GM18520 (cell line): ENCODE measurements around the gene ZFPM1.
"Not testable (repeated sequence)": the region's sequence is repeated elsewhere in the genome, so short reads cannot be mapped to it uniquely, and the experiment has no call there.

Experiments
- ATAC-seq: cut with Tn5 transposase; IDR thresholded peaks from one replicate; pipeline ENCODE4 v1.9.1; 2021; ENCODE audit not compliant: unreplicated experiment

The ZFPM1 gene

DNA sequence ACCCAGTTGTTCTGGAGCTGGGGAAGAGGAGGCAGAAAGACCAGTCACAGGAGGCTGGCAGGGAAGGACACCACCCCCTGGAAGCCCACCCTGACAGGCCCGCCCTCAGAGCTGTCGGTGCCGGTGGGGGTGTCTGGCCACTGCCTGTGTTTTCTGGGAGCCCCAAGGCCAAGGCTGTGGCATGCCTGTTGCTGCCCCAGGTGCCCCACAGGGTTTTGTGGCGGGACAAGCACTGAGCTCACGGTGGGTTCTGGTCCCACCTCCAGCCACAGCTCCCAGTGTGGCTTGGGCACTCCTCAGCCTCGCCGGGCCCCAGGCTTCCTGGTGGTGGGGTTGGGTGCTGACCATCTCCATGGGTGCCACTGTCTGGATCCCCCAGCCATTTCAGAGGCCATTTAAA lies 58.0 kb downstream of the ZFPM1 start:
- no peak for ATAC-seq

DNA sequence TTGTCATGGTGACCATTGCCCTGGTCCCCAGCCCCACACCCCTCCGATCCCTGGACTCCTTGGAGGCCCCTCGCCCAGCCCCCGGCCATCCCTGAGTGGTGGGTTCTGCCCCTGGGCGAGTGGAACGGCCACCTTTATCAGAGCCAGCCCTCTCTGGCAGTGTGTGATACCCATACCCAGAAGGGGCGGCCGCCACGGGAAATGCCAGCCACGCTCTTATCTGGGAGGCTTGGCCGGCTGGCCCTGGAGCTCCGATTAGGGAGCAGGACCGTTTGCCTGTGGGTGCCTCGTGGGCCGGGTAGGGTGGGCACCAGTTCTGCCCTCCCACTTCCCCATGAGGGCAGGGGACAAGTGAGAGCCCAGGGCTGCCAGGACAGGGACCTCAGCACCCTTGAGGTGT lies 58.8 kb downstream of the ZFPM1 start:
- no peak for ATAC-seq

DNA sequence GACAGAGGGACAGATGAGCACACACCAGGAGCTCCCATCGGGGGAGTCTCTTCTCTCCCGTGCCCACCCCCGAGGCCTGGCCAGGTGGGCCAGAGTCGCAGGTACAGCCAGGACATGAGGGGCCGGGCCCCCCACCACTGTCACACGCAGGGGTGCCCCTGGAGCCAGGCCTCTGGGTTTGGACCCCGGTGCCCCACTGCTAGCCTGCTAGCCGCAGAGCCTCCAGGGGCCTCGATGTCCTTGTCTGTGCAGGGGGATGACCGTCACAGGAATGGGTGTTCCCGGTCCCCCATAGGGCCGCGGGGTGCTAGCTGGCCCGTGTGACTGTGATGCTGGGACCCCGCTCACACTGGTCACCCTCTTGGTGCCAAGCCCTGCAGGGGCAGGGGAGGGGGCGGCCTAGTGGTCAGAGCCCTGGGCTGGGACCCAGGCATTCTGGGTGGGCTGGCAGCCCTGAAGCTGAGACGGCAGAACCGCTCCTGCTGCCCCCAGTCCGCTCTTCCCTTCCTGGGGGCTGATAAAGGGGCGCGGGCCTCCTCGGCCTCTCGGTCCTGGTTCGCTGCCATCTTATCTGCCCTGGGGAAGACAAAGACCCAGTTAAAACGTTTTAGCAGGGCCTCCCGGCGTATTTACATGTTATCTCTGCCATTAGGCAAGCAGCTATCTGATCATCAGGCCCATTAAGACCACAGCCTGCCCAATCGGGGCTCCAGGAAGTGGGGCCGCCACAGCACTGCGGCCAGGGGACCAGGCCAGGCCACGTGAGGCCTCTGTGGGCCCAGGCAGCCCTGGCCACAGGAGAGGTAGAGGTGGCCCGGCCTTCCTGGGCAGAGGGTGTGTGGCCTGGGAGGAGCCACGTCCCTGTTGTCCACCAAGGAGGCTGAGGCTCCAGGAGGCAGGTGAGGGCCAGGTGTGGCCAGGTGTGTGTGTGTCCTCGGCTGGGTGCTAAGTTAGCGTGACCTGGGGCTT lies 59.9 kb downstream of the ZFPM1 start:
- no peak for ATAC-seq

DNA sequence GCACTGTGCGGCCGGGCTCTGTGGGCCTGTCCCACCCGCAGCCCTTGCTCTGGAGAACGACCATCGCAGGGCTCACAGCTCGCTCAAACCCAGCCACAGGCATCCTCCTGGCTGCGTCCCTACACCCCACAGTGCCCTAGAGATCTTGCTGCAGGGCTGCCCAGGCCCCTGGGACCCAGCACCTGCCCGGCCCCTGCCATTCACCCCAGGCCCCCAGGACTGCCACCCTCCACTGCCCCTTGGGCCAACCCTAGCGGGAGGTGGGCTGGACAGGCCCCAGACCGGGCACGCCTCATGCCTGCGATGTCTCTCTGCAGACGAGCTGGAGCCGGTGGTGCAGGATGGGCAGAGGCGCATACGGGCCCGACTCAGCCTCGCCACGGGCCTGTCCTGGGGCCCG lies 61.0 kb downstream of the ZFPM1 start:
- no peak for ATAC-seq

DNA sequence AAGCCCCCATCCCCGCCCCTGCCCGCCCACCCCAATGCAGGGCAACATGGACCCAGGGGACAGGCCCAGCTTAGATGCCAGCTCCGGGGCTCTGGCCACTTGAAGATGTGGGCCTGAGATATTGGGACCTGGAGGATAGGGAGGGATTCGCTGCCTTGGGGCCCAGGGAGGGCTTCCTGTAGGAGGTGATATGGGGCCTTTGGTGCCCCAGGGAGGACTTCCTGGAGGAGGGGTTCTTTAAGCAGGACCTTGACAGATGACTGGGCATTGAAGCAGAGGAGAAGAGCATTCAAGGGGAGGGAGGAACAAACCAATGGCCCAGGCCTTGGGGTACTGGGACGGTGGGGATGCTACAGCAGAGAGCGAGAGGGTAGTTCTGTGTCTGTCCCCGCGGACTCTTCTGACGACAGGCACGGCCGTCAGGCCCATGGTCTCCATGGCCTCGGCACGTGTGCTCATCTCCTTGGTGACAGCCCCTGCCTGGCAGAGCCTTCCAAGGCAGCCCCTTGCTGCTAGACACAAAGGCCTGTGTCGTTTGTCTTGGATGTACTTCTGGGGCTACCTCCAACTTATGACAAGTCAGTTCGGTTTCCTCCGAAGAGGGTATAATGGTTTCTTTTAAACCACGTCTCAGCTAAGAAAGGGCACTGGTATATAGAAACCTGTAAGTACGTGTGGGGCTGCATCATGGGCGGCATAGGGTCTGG lies 61.6 kb downstream of the ZFPM1 start:
- ATAC-seq, result no peak

DNA sequence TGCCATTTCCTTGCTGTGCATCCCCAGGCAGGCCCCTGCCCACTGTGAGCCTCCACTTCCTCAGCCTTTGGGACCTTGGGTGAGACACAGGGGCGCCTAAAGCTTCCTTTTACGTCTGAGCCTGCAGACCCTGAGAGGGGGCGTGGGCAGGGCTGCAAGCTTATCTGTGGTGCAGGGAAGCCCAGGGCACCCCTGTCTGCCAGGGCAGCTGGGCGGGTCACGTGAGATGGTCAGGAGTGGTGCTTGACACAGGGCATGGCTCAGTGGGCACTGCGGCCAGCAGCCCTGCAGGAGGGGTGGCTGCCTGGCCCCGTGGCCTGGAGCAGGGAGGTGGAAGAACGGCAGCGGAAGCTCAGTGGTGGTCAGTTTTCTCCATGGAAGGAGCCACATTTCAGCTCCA lies 62.3 kb downstream of the ZFPM1 start:
- no peak for ATAC-seq

DNA sequence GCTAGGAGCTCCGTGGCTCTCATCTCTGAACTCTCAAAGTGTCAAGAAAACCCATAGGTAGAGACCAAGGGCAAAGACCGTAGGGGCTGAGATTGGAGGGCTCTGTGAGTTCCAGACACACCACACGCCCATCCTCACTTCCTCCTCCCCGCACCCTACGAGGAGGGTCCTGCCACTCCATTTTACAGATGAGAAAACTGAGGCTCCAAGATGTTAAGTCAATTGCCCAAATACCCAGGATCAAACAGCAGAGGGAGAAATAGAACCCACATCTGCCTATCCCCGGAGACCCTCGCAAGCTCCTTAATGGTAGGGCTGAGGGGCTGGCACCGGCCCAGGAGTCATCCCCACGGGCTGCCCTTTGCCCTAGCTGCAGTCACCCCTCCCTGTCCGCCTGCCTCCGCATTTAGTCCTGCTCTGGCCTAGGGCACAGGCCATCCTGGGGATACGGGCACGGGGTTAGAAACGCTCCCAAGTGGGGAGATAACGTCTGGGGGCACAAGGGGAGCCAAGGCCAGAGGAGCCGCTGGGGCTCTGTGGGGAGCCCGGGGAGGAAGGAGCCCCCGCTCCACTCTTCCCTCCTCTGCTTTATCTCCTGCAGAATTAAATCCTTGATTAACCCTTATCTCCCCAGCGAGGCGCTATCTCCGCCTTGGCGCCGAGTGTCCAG lies 63.0 kb downstream of the ZFPM1 start:
- ATAC-seq, result no peak

DNA sequence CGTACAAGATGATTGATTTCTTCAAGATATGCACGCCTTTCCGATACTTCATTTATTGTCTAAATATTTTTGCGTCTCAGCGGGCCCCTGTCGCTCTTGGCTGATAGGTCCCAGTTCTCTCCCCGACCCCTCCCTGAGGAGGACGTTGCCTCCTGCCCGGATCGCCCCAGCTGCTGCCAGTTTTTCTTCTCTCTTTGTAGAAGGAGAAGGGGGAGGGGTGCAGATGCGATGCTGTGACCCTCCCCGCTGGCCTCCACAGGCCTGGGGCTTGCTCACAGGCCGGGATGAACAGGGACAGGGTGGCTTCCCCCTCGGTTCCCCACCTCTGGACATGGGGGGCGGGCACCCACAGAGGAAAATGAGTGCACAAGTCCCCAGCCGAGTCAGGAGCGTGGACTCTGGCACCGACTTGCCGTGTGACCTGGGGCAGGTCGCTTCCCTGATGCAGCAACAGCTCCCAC lies 63.6 kb downstream of the ZFPM1 start:
- ATAC-seq, result no peak

DNA sequence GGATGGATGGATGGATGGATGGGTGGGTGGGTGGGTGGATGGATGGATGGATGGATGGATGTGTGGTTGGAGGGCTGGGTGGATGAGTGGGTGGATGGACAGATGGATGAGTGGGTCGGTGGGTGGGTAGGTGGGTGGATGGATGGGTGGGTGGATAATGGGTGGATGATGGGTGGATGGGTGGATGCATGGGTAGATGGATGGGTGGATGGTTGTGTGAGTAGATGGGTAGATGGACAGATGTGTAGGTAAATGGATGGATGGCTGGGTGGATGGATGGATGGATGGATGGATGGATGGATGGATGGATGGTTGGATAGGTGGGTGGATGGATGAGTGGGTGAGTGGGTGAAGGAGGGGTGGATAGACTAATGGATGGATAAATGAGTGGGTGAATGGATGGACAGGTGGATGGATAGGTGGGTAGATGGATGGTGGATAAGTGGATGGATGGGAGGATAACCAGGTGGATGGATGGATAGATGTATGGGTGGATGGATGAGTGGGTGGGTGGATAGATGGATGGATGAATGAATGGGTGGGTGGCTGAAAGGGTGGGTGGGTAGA lies 64.2 kb downstream of the ZFPM1 start:
- not testable (repeated sequence) for ATAC-seq

DNA sequence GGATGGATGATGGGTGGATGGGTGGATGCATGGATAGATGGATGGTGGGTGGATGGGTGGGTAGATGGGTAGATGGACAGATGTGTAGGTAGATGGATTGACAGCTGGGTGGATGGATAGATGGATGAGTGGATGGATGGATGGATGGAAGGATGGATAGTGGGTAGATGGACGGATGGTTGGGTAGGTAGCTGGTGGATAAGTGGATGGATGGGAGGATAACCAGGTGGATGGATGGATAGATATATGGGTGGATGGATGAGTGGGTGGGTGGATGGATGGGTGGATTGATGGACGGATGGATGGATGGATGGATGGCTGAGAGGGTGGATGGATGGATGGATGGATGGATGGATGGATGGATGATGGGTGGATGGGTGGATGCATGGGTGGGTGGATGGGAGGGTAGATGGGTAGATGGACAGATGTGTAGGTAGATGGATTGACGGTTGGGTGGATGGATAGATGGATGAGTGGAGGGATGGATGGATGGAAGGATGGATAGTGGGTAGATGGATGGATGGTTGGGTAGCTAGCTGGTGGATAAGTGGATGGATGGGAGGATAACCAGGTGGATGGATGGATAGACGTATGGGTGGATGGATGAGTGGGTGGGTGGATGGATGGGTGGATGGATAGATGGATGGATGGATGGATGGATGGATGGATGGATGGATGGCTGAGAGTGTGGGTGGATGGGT lies 65.5 kb downstream of the ZFPM1 start:
- not testable (repeated sequence) for ATAC-seq

DNA sequence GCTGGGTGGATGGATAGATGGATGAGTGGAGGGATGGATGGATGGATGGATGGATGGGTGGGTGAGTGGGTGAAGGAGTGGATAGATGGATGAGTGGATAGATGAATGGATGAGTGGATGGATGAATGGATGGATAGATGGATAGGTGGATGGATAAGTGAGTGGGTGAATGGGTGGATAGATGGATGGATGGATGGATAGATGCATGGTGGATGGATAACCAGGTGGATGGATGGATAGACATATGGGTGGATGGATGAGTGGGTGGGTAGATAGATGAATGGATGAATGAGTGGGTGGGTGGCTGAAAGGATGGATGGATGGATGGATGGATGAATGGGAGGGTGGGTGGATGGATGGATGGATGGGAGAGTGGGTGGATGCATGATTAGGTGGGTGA lies 66.2 kb downstream of the ZFPM1 start:
- no peak for ATAC-seq

DNA sequence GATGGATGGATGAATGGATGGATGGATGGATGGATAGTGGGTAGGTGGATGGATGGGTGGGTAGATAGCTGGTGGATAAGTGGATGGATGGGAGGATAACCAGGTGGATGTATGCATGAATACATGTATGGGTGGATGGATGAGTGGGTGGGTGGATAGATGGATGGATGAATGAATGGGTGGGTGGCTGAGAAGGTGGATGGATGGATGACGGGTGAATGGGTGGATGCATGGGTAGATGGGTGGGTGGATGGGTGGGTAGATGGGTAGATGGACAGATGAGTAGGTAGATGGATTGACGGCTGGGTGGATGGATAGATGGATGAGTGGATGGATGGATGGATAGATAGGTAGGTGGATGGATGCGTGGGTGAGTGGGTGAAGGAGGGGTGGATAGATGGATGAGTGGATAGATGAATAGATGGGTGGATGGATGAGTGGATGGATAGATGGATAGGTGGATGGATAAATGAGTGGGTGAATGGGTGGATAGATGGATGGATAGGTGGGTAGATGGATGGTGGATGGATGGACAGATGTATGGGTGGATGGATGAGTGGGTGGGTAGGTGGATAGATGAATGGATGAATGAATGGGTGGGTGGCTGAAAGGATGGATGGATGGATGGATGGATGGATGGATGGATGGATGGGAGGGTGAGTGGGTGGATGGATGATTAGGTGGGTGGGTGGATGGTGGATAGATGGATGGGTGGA lies 67.0 kb downstream of the ZFPM1 start:
- no peak for ATAC-seq

DNA sequence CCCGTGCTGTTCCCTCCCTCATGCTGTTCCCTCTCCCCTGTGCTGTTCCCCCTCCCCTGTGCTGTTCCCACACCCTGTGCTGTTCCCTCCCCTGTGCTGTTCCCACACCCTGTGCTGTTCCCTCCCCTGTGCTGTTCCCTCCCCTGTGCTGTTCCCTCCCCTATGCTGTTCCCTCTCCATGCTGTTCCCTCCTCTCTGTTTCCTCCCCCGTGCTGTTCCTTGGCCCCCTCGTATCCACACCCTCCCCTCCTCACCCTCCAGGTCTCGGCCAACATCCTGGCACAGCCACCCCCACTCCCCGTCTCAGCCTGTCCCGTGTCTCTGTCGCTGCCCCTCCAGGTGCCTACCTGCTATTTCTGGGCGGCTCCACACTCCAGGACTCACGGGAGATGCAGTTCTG lies 68.6 kb downstream of the ZFPM1 start:
- no peak for ATAC-seq

DNA sequence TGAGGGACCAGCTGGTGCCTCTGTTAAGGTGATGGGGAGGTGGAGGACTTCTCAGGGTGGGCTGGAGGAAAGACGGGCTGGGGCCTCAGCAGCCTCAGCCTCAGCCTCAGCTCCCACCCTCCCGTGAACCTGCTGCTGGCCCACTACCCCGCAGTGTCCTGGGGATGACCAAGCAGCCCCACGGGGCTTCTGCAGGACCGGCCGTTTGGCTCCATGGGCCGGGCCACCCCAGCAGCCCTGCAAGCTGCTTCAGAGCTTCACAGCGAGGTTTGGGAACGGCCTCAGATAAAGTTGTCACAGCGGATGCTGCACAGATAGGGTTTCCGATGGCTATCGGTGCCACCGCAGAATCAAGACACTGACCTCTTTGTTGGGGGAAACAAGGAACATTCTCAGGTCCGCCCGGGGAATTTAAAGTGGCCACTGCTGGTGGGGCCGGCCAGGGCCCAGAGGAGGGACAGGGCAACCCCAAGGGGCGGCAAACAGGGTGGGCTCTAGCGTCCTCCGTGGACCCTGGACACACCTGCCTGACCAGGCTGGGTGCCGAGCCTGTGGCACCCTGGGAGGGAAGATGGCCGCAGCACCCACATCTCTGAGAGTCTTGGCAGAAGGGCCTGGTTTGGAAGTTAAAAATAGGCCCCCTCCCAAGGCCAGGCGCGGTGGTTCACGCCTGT lies 69.3 kb downstream of the ZFPM1 start:
- ATAC-seq, result no peak

DNA sequence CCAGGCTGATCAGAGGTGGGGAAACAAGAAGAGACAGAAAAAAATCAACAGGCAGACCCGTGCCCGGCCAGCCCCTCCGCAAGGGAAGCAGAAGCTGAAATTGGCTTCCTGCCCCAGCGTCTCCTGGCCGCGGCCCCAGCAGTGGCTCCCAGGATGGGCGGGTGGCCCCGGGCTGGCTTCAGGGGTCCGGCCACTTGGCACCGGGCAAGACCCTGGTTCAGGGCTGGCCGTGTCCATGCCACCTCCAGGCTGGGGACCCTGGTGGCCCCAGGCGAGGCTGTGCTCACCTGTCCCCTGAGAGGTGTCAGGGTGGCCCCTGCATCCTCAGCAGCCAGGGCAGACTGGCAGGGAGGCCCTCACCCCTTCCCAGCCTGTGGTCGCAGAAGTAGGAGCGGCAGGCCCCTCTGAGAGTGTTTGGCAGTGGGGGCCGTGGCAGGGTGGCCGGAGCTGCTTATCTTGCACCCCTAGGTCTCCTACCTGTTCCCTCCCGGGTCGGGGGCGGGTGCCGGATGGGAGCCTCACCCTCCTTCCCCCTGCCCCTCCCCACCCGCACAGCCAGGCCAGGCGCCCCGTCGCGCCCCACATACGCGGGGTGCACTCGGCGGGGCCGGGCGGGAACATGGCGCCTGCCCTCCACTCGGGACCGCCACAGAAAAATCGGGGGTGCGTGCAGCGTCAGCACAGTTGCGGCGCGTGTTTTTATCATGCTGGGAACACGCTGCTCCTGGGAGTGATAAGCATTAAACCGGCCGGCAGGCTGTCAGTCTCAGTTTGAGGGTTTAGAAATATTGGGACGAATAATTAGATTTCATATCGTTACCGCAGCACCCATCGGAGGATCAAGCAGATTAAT lies 70.5 kb downstream of the ZFPM1 start:
- no peak for ATAC-seq

DNA sequence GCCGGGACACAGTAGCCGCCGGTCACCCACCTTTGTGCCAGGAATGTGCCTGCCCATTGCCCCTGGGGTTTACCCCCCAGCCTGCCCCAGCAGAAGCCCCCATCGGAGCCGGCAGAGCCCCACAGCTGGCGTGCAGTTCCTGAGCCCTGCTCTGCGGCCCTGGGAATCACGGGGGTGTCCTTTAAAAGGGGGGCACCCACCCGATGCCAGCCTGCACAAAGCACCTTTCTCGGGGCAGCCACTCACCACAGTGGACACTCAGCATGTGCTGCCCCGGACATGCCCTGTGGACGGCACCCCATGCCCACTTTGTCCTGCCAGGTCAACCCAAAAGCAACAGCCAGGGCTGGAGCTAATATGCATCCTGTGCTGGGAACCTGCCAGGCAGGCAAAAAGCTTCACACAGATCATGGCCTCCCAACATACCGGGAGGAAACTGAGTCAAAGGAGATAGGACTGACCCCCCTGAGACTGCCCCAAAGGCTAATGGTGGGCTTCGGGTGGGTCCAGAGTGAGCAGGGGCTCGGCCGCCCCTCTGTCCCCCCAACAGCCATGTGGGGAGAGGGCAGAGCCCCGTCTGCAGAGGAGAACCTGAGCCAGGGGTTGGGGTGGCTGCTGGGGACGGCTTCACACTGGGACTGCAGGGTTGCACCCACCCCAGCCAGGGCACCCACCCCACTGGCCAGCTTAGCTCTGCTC lies 71.3 kb downstream of the ZFPM1 start:
- no peak for ATAC-seq

DNA sequence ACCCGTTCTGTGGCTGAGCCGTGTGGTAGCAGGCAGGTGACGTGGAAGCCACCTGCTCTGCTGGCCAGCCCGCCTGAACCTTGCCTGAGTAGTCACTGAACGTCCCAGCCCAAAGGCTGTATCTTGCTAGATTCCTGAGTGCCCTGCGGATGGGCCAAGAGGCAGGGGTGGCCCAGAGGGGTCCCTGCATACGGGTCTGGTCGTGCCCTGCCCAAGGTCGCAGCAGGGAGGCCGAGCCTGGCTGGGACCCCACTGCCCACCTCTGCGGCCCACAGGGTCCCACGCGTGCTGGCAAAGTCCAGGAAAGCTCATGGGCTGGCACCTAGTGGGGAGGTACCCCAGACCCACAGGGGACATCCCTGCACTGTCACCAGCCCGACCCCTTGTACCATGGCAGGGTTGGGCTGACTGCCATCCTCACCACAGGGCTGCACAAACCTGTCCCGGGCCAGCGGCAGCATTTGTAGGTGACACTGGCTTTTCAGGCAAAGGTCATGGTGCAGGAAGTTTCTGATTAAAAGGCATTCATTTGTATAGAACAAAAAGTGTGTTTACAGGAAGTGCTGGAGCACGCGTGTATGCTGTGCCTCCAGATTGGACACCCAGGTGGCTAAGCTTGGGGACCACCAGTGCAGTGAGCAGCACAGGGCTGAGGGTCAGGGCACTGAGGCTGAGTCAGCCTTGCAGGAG lies 72.0 kb downstream of the ZFPM1 start:
- no peak for ATAC-seq

DNA sequence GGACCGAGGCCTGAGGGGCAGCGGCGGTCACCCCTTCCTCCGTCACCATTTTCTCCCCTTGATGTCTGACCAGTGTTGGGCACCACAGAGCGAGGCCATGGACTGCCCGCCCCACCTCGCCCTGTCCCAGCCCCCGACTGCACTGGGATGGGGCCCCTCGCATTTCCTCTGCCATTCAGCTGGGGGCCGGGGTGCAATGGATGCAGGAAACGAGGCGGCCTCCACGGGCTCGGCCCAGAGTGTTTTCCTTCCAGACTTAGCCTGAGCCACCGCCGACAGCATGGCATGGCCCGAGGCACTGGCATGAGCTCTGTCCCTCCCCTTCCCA lies 72.5 kb downstream of the ZFPM1 start:
- ATAC-seq, result no peak
